NCI-H345 (cell line): ENCODE results near the gene GSTP1.

Experiments
- DNase-seq: peaks from one replicate; lab custom pipeline; 2025; lab: John Stamatoyannopoulos, UW

GSTP1 gene

DNA sequence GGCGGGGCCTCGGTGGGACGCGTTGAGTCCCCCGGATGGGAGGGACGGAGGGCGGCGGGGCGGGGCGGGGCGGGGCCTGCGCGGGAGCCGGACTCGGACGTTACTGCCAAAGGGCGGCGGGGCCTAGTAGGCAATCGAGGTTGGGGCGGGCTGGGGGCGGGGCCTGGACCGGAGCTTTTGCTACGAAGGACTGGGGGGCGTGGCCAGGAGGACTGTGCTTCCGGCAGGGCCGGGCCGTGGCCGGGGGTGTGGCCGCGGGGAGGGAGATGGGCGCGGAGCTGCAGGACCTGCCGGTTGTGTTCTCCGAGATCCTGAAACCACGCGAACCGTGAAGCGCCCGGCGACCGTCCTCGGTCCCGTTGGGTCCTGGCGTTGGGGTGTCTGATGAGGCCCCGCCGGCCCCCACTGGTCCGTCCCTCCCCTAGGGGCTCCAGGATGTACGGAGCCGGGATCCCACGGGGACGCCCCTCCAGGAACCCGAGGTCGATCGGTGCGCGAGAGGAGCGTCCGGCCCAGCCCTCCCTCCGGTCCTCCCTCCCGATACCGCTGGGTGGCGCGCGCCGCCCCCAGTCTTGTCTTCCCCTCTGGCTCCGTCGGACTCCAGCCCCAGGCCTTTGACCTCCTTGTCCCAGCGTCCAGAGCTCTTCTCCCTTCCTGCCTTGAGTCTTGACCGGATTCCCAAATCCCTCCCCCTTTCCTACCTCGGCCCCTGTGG lies 46.8 kb downstream of the GSTP1 start:
- peak; percentile 98 for DNase-seq

DNA sequence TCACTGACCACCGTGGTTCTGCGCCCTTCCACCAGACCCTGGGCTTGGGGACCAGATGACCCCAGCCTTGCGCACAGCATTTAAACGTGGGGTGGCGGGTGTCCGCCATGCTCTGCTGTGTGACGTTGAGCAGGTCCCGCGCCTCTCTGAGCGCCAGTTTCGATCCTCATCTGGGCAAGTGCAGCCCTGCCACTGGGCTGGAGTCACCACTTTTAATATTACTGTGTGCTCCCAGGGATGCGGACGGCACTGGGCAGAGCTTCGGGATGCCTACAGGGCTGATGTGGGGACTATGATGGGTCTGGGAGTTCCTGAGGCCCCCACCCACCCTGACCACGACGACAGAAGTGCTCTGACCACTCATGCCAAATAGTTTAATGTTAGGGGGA lies 47.3 kb downstream of the GSTP1 start:
- DNase-seq = no peak

DNA sequence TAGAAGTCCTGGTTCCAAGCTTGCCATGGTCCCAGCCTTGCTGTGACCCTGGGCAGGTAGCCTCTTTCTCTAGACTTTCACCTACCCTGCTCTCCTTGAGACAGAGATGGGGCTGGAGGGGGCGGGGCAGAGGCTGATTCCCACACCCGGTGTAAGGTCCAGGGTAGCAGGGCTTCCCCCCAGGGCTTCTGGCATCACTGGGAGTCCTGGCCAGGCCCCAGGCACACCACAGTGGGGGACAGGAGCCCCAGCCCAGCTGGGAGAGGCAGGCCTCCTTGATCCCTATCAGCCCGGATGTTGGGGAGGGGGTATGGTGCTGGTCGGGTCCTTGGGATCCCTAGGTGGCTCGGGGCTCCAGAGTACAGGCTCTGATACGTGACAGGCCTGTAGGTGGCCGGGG lies 47.8 kb downstream of the GSTP1 start:
- DNase-seq = no peak

DNA sequence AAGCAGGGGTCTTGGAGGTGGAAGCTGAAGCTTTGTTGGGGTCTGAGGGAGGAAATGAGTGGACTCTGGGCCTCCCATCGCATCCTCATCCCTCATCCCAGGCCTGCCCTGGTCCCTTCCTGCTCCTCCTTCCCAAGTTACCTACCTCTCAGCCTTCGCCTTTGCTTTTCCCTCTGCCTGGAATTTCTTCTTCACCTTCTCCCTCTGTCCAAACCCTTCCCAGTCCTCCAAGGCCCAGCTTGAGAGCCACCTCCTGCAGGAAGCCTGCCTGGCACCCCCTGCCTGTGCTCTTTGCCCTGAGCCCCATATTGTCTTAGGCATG lies 48.2 kb downstream of the GSTP1 start:
- no peak for DNase-seq

DNA sequence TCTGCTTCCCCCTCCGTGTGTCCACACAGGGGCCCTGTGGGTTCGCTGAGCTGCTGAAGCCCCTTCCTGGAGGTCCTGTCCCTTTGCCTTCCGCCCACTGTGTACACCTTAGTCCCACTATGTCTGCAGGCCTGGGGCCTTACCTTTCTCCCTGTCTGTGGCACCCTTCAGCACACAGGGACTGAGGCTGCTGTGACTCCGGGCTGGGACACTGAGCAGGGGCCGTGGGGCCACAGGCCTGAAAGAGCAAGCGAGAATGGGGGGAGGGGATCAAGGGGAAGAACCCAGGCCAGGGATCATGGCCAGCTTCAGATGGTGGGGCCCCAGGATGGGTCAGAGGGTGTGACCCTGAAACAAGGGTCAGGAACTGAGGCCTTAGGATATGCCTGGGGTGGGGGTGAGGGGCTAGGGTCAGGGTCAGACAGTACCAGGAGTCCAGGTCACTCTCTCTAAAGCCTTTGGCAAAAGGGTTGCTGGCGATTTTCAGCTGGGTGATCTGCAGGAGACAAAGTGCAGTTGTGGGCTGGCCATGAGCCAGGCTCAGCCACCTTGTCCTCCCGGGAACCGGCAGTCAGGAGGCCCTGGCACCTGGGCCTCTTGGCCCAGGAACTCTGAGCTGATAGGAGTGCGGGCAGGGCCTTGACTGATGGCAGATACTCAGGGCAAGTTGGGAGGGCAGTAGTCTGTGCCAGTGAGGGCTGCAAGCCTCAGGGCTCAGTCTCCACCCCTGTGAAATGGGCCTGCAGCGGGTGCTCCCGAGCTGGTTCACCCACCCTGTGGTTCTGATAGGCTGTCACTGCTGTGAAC lies 48.8 kb downstream of the GSTP1 start:
- no peak for DNase-seq

DNA sequence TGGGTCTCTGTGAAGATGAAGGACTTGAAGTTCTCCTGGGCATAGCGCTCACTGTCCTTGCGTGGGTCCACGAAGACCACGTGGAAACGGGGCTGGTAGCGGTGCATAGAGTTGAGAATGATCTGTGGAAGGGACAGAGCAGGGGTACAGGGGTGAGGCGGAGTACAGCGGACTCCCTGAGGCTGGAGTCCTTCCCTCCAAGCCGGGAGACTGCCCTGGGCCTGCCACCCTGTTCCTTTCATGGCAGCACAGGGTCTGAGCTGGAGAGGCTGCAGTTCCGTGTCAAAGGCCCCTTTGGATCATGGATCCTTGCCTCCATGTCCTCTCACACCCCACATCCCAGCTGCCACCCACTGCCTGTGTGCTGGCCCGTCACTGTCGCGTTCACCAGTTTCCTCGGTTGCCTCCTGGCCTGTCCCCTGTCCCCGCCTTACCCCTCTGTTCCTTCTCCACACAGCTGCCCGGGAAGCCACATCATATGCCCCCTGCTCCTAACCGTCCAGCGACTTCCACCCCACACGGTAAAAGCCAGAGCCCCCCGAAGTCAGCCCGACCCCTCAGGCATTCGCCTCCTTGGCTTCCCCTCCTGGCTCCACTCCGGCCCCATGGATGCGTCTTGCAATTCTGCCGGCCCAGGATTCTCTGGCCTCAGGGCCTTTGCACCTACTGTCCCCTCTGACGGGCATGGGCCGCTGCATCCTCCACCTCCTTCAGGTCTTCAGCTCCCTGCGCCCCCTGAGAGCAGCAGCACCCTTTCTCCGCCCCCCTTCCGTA lies 49.6 kb downstream of the GSTP1 start:
- DNase-seq = no peak

DNA sequence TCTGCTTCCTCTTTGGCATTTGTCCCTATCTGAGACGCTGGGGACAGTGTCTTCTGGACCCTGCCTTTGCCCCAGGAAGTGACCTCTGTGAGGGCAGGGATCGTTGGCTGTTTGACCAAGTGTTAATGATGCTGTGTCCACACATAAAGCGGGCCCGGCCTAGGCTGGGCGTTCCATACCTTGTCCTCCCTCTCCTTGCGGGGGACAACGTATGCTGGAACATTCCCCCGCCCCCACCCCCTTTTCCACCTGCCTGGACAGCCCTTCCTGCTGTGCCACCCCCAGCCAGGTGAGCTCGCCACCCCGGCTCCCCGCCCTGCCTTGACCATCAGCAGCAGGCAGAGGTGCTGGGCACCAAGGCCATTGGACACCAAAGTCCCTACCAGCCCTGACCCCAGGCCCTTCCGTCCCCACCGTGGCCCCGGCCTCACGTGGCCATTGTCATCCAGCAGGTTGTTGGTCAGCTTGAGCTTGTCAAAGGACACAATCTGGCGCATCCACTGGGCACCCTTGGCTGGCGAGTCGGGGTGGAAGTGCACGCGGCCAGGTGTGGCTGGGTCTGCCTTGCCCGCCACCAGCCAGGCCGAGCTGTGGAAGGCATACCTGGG lies 50.2 kb downstream of the GSTP1 start:
- no peak for DNase-seq

DNA sequence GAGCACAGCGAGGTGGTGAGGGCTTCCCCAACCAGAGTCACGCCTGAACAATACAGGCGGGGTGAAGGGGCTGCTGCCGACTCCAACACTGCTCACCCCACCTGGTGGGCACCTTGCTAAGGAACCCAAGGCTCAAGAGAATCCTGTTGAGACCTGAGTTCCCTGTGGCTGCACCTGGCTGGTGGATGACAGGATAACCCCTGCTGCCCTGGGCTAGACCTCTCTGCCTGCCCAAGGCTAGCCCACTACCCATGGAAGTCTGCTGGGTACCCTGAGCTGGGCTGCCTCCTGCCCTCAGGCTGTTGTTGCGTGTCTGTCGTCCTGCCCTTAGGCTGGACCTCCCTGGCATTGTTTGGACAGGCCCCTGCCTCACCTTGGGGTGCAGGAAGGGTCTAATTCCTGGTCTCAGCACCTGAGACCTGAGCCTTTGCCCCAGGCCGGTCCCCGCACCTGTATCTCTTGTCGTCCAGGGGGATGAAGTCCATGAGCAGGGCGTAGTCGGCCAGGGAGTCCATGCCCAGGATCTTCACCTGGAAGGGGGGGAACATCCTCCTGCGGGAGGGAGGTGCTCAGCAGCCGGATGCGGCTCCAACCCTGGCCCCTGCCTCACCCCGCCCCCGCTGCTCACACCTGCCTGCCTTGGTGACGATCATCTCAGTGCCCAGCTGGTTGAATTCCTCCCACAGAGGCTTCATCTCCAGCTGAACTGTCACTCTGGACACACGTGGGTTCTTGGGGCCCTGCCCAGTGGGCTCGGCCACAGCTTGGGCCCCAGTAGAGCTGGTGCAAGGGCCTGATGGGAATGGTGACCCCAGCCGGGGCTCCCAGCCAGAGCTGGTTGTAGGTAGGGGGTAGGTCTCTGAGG lies 51.0 kb downstream of the GSTP1 start:
- no peak for DNase-seq

DNA sequence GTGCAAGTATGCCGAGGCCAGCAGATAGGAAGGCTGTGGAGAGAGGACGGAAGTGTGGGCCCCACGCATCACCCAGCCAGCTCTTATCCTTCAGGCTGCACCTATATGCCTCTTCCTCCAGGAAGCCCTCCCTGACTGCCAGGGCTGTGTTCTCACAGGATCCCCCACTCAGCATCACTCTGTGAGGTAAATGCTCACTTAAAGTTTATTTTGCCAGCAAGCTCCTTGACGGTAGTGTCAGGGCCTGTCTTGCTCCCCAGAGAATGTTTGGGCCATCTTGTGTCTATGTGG lies 51.6 kb downstream of the GSTP1 start:
- DNase-seq = no peak
